ENCODE measurements around the gene BMP8A.

Gene BMP8A

DNA sequence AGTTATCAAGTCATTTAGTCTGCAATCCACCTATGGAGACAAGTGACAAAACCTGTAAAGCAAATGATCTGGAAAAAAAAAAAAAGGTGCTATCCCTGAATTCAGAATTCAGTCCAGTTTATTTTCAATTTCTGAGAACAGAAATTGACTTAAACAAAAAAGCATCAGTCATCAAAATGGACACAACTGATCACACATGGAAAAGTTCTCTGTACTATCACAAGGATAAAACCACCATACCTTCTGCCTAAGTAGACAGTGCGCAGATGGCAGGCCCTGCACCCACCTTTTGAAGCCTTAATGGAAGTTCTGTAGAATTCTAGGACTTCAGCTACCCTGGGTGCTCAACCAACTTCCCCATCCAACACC lies 81.6 kb downstream of the BMP8A start:
- DNase-seq = no peak

DNA sequence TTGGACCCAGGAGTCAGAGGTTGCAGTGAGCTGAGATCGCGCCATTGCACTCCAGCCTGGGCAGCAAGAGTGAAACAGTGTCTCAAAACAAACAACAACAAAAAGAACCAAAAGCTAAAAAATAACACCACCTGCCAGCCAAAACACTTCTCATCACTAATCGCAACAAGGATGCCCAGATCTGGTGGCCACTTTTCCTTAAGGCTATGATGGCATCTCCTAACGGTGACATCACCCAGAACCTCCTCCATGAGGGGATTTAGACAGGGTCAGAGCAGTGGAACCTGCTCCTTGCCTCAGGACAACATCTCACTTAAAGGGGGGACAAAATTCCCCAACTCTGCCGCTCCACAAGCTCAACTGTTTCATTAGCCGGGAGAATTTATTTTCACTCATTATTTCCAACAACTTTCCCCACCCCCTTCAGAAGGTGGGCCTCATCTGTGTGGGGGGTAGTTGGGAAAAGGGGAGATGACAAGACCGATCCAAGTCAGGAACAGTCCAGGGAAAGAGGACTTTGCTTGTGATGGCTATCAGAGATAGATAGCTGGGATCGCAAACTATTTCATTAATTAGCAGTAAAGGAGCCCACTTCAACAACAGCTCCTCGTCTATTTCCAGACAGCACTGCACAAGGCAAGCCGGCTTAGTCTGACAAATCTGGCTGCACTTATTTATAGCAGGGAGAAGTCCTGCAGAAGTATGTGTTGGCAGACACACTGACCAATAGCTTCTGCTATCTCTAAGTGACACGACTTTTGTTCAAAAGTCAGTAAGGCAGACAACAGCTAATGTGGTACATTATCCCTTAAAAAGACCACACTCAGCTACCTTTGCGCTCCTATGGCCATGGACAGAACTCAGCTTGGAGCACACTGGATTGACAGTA lies 82.5 kb downstream of the BMP8A start:
- no peak for DNase-seq

DNA sequence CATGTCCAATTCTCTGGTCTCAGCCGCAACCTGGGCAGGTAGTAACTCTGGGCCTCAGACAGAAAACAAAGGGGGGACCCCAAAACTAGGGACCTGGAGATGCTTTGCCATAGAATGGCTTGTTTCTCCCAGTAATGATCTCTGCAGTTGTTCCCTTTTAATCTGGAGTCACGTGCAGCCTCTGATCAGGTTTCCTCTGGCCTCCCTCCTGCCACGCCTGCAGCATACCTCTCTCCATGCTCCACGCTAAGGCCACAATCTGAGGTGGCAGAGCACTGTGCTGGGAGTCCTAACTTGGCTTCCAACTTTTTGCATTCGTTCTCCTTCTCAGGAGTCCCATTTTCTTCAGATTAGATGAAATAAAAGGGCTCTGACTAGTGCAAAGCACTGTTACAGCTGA lies 83.2 kb downstream of the BMP8A start:
- DNase-seq = no peak
